HT-29 (cell line): ENCODE data around the gene SHC2. TPM values are rescaled to one million over a fixed set of nuclear protein-coding genes. Genes with fewer than 3 reads are reported as not detected.
"Not testable (repeated sequence)": the region's sequence is repeated elsewhere in the genome, so short reads cannot be mapped to it uniquely, and the experiment has no call there.

ENCODE experiments used
- DNase-seq: peaks from one replicate; pipeline ENCODE4 v3.0.0-alpha.2; 2015; ENCODE audit warnings: low spot score
- total RNA-seq: library from RNA; depleted of rRNA; stranded (reverse); fragments of >200 nt; shearing (Covaris generic); gene quantifications from 2 replicates; pipeline ENCODE4 v1.2.3, GENCODE V29; 2014

The SHC2 gene
- total RNA-seq, 1 experiment from 2014 or later = not detected

GRCh38 chr19:447816-448560 is 12.8 kb downstream of the SHC2 start:
- no peak for DNase-seq

- no peak for DNase-seq
These were observed 13.8 kb downstream of the SHC2 start for GRCh38 chr19:447064-447426.

- DNase-seq = no peak
These were observed 16.1 kb downstream of the SHC2 start for GRCh38 chr19:444677-445210.

GRCh38 chr19:443005-443404 is 17.8 kb downstream of the SHC2 start:
- no peak for DNase-seq

GRCh38 chr19:442085-442484 is 18.7 kb downstream of the SHC2 start:
- no peak for DNase-seq

GRCh38 chr19:441213-441836 is 19.5 kb downstream of the SHC2 start:
- DNase-seq = no peak

GRCh38 chr19:440391-441212 is 20.2 kb downstream of the SHC2 start:
- no peak for DNase-seq

- DNase-seq = no peak
These were observed 21.5 kb downstream of the SHC2 start for GRCh38 chr19:439167-439900.

GRCh38 chr19:438416-438958 is 22.3 kb downstream of the SHC2 start:
- no peak for DNase-seq

GRCh38 chr19:437041-437440 is 23.8 kb downstream of the SHC2 start:
- DNase-seq = no peak

GRCh38 chr19:436413-436950 is 24.4 kb downstream of the SHC2 start:
- no peak for DNase-seq

- no peak for DNase-seq
These were observed 25.0 kb downstream of the SHC2 start for GRCh38 chr19:435707-436412.

- DNase-seq = no peak
These were observed 25.7 kb downstream of the SHC2 start for GRCh38 chr19:435056-435706.

GRCh38 chr19:434152-434960 is 26.5 kb downstream of the SHC2 start:
- DNase-seq = no peak

GRCh38 chr19:430701-431100 is 30.1 kb downstream of the SHC2 start:
- no peak for DNase-seq

- no peak for DNase-seq
These were observed 32.7 kb downstream of the SHC2 start for GRCh38 chr19:428149-428548.

GRCh38 chr19:427675-428074 is 33.2 kb downstream of the SHC2 start:
- not testable (repeated sequence) for DNase-seq

- no peak for DNase-seq
These were observed 33.9 kb downstream of the SHC2 start for GRCh38 chr19:426725-427445.
